D721Med (cell line): ENCODE results near the gene FUT8.

Source experiments
- DNase-seq: peaks from one replicate; pipeline ENCODE4 v3.0.0; 2011; ENCODE audit warnings: low spot score; ENCODE audit not compliant: insufficient read length
- FAIRE-seq: peaks from 2 replicates; lab custom pipeline; 2011; peaks lifted over from hg19 to GRCh38; lab: Jason Lieb, UNC
- CTCF ChIP-seq: IDR thresholded peaks from 2 replicates; pipeline ENCODE4 v1.5.1; 2012; ENCODE audit warnings: mild to moderate bottlenecking, control low read depth; ENCODE audit not compliant: insufficient read depth; ENCODE audit errors: missing control alignments

The FUT8 gene

GRCh38 chr14:65446159-65446558, 33.6 kb downstream of the FUT8 start:
- FAIRE-seq, result no peak
- no peak for TF ChIP-seq CTCF
- no peak for DNase-seq

GRCh38 chr14:65449647-65450046, 37.1 kb downstream of the FUT8 start:
- no peak for TF ChIP-seq CTCF

GRCh38 chr14:65453807-65454480, 41.4 kb downstream of the FUT8 start:
- TF ChIP-seq CTCF, result no peak
- no peak for FAIRE-seq
- no peak for DNase-seq

More at GRCh38 chr14:65449647-65450046, 37.1 kb downstream of the FUT8 start:
- FAIRE-seq, result no peak
- no peak for DNase-seq

- FAIRE-seq (no peak), DNase-seq (no peak)
- TF ChIP-seq CTCF, result no peak
Measured at GRCh38 chr14:65456247-65456646, 43.7 kb downstream of the FUT8 start.

- FAIRE-seq, result no peak
- DNase-seq, result no peak
- no peak for TF ChIP-seq CTCF
Measured at GRCh38 chr14:65461730-65462129, 49.2 kb downstream of the FUT8 start.

GRCh38 chr14:65462411-65462810, 49.9 kb downstream of the FUT8 start:
- no peak for FAIRE-seq

More at GRCh38 chr14:65462411-65462810, 49.9 kb downstream of the FUT8 start:
- DNase-seq, result no peak
- no peak for TF ChIP-seq CTCF
